T-helper 2 cell treated with Interferon-gamma antibody and Interleukin-4, amounts not matched to agents 5 μg/mL and 100 μg/mL, for 36 hours (primary cell): ENCODE data around the gene TIMM44.

Experiments used
- DNase-seq: peaks from one replicate; pipeline ENCODE4 v3.0.0; 2021; ENCODE audit warnings: low spot score
- H3K27ac Mint-ChIP-seq: one replicate; pipeline ENCODE4 v1.8.0; 2021; ENCODE audit warnings: mild to moderate bottlenecking, mixed read lengths
- H3K27me3 Mint-ChIP-seq: one replicate; pipeline ENCODE4 v1.8.0; 2021; ENCODE audit warnings: low read depth, mixed read lengths
- H3K36me3 Mint-ChIP-seq: one replicate; pipeline ENCODE4 v1.8.0; 2021; ENCODE audit warnings: low read depth, mixed read lengths
- H3K4me1 Mint-ChIP-seq: one replicate; pipeline ENCODE4 v1.8.0; 2021; ENCODE audit warnings: low read depth, mixed read lengths
- H3K4me3 Mint-ChIP-seq: one replicate; pipeline ENCODE4 v1.8.0; 2022; ENCODE audit warnings: mild to moderate bottlenecking, moderate library complexity, mixed read lengths
- H3K9me3 Mint-ChIP-seq: one replicate; pipeline ENCODE4 v1.8.0; 2021; ENCODE audit warnings: mixed read lengths

TIMM44 gene

GRCh38 chr19:7928741-7929701 lies 14.4 kb downstream of the TIMM44 start:
- no peaks in the 10 kb centered on the region for H3K9me3 Mint-ChIP-seq
- peaks cover 7% of the 10 kb centered on the region for H3K36me3 Mint-ChIP-seq
- H3K4me3 Mint-ChIP-seq = no peak overlapping the region
- H3K4me1 Mint-ChIP-seq = peaks cover 6% of the 10 kb centered on the region
- H3K27me3 Mint-ChIP-seq = no peaks in the 10 kb centered on the region
- peak; percentile 39 for DNase-seq
- no peak overlapping the region for H3K27ac Mint-ChIP-seq

GRCh38 chr19:7928334-7928706 lies 15.1 kb downstream of the TIMM44 start:
- H3K9me3 Mint-ChIP-seq = no peaks in the 10 kb centered on the region
- H3K27me3 Mint-ChIP-seq = no peaks in the 10 kb centered on the region
- H3K36me3 Mint-ChIP-seq = peaks cover 7% of the 10 kb centered on the region
- H3K4me3 Mint-ChIP-seq = no peak overlapping the region
- DNase-seq = no peak
- H3K4me1 Mint-ChIP-seq = peaks cover 6% of the 10 kb centered on the region
- H3K27ac Mint-ChIP-seq = no peak overlapping the region

- H3K27ac Mint-ChIP-seq = no peak overlapping the region
- no peaks in the 10 kb centered on the region for H3K9me3 Mint-ChIP-seq
- no peak for DNase-seq
- H3K36me3 Mint-ChIP-seq = peaks cover 11% of the 10 kb centered on the region
- peaks cover 10% of the 10 kb centered on the region for H3K4me1 Mint-ChIP-seq
- H3K27me3 Mint-ChIP-seq = no peaks in the 10 kb centered on the region
- no peak overlapping the region for H3K4me3 Mint-ChIP-seq
Measured at GRCh38 chr19:7927605-7928333, 15.7 kb downstream of the TIMM44 start.

GRCh38 chr19:7926727-7927604 lies 16.5 kb downstream of the TIMM44 start:
- no peaks in the 10 kb centered on the region for H3K9me3 Mint-ChIP-seq
- H3K4me3 Mint-ChIP-seq = peak overlapping the region; percentile 67

GRCh38 chr19:7926021-7926726 lies 17.3 kb downstream of the TIMM44 start, which contains the start of gene CTXN1:
Gene CTXN1 (minus strand): TSS chr19:7926135. CDS start chr19:7925538, 597 bp downstream.
- Mint-ChIP-seq H3K36me3 (peaks cover 8% of the 10 kb centered on the region), H3K9me3 (no peaks in the 10 kb centered on the region), H3K4me3 (peak within 1 kb of the TSS; percentile 82)

More at GRCh38 chr19:7926727-7927604, 16.5 kb downstream of the TIMM44 start:
- no peak for DNase-seq
- H3K27ac Mint-ChIP-seq = no peak overlapping the region
- H3K4me1 Mint-ChIP-seq = peaks cover 10% of the 10 kb centered on the region
- no peaks in the 10 kb centered on the region for H3K27me3 Mint-ChIP-seq
- H3K36me3 Mint-ChIP-seq = peaks cover 11% of the 10 kb centered on the region

GRCh38 chr19:7925171-7925851 lies 18.2 kb downstream of the TIMM44 start:
- peak; percentile 72 for DNase-seq
- peak overlapping the region; percentile 82 for H3K4me3 Mint-ChIP-seq
- H3K27ac Mint-ChIP-seq = peak overlapping the region; percentile 77
- H3K27me3 Mint-ChIP-seq = no peaks in the 10 kb centered on the region
- H3K36me3 Mint-ChIP-seq = peaks cover 8% of the 10 kb centered on the region
- H3K9me3 Mint-ChIP-seq = no peaks in the 10 kb centered on the region
- H3K4me1 Mint-ChIP-seq = peaks cover 11% of the 10 kb centered on the region

More at GRCh38 chr19:7926021-7926726, 17.3 kb downstream of the TIMM44 start, which contains the start of gene CTXN1:
- Mint-ChIP-seq H3K27me3 (no peaks in the 10 kb centered on the region), H3K4me1 (peaks cover 10% of the 10 kb centered on the region), H3K27ac (peak within 1 kb of the TSS; percentile 77)
- DNase-seq = peak; percentile 67

GRCh38 chr19:7924651-7925170 lies 18.8 kb downstream of the TIMM44 start:
- peaks cover 9% of the 10 kb centered on the region for H3K36me3 Mint-ChIP-seq
- no peak for DNase-seq
- peaks cover 4% of the 10 kb centered on the region for H3K27me3 Mint-ChIP-seq
- no peaks in the 10 kb centered on the region for H3K9me3 Mint-ChIP-seq
- peaks cover 15% of the 10 kb centered on the region for H3K4me1 Mint-ChIP-seq
- no peak overlapping the region for H3K27ac Mint-ChIP-seq
- H3K4me3 Mint-ChIP-seq = no peak overlapping the region

GRCh38 chr19:7924241-7924640 lies 19.2 kb downstream of the TIMM44 start:
- no peak for DNase-seq
- Mint-ChIP-seq H3K27me3 (peaks cover 6% of the 10 kb centered on the region), H3K4me1 (peaks cover 19% of the 10 kb centered on the region), H3K36me3 (peaks cover 12% of the 10 kb centered on the region), H3K27ac (no peak overlapping the region), H3K9me3 (no peaks in the 10 kb centered on the region), H3K4me3 (peak overlapping the region; percentile 65)

GRCh38 chr19:7923295-7924191 lies 19.9 kb downstream of the TIMM44 start:
- peaks cover 12% of the 10 kb centered on the region for H3K36me3 Mint-ChIP-seq
- H3K27me3 Mint-ChIP-seq = peaks cover 7% of the 10 kb centered on the region
- peaks cover 19% of the 10 kb centered on the region for H3K4me1 Mint-ChIP-seq
- H3K9me3 Mint-ChIP-seq = no peaks in the 10 kb centered on the region
- no peak for DNase-seq
- H3K27ac Mint-ChIP-seq = no peak overlapping the region
- H3K4me3 Mint-ChIP-seq = no peak overlapping the region

GRCh38 chr19:7922836-7923195 lies 20.6 kb downstream of the TIMM44 start:
- H3K4me1 Mint-ChIP-seq = peaks cover 19% of the 10 kb centered on the region
- H3K36me3 Mint-ChIP-seq = peaks cover 9% of the 10 kb centered on the region
- no peak overlapping the region for H3K4me3 Mint-ChIP-seq
- no peaks in the 10 kb centered on the region for H3K9me3 Mint-ChIP-seq
- DNase-seq = no peak
- no peak overlapping the region for H3K27ac Mint-ChIP-seq
- H3K27me3 Mint-ChIP-seq = peaks cover 14% of the 10 kb centered on the region

GRCh38 chr19:7921967-7922835 lies 21.3 kb downstream of the TIMM44 start:
- Mint-ChIP-seq H3K36me3 (peaks cover 9% of the 10 kb centered on the region), H3K9me3 (no peaks in the 10 kb centered on the region), H3K4me1 (peaks cover 19% of the 10 kb centered on the region), H3K27me3 (peaks cover 16% of the 10 kb centered on the region), H3K27ac (no peak overlapping the region), H3K4me3 (no peak overlapping the region)
- DNase-seq = no peak
